ENCODE data around the gene NATD1.

NATD1 gene

GRCh38 chr17:21214015-21214776 lies 39.0 kb downstream of the NATD1 start, which contains the start of gene TMEM11:
Gene TMEM11, minus strand, starts transcription at chr17:21214161. Its CDS starts 9 bp downstream, at chr17:21214152.
- no peak for TF ChIP-seq ZNF274 (IDR thresholded peaks at IDR 0.05; ENCODE audit: low read depth, low read length)
- H3K4me3 ChIP-seq (ENCODE audit: low read length), result peak within 1 kb of the TSS; percentile 96

GRCh38 chr17:21213638-21214014 lies 39.6 kb downstream of the NATD1 start:
- peak overlapping the region; percentile 90 for H3K4me3 ChIP-seq (ENCODE audit: low read length)
- no peak for TF ChIP-seq ZNF274 (IDR thresholded peaks at IDR 0.05; ENCODE audit: low read depth, low read length)

GRCh38 chr17:21212826-21213637 lies 40.2 kb downstream of the NATD1 start:
- H3K4me3 ChIP-seq (ENCODE audit: low read length), result peak overlapping the region; percentile 90
- TF ChIP-seq ZNF274 (IDR thresholded peaks at IDR 0.05; ENCODE audit: low read depth, low read length), result no peak

GRCh38 chr17:21211825-21212479 lies 41.3 kb downstream of the NATD1 start:
- TF ChIP-seq ZNF274 (IDR thresholded peaks at IDR 0.05; ENCODE audit: low read depth, low read length), result no peak
- H3K4me3 ChIP-seq (ENCODE audit: low read length), result no peak overlapping the region; the same call in 1 of the 2 replicates

- H3K4me3 ChIP-seq (ENCODE audit: low read length), result no peak overlapping the region
- no peak for TF ChIP-seq ZNF274 (IDR thresholded peaks at IDR 0.05; ENCODE audit: low read depth, low read length)
Measured at GRCh38 chr17:21210411-21211076, 42.7 kb downstream of the NATD1 start.

GRCh38 chr17:21209511-21210175 lies 43.6 kb downstream of the NATD1 start:
- no peak for TF ChIP-seq ZNF274 (IDR thresholded peaks at IDR 0.05; ENCODE audit: low read depth, low read length)
- no peak overlapping the region for H3K4me3 ChIP-seq (ENCODE audit: low read length)

GRCh38 chr17:21208352-21208751 lies 44.9 kb downstream of the NATD1 start:
- no peak for TF ChIP-seq ZNF274 (IDR thresholded peaks at IDR 0.05; ENCODE audit: low read depth, low read length)
- no peak overlapping the region for H3K4me3 ChIP-seq (ENCODE audit: low read length)

- no peak for TF ChIP-seq ZNF274 (IDR thresholded peaks at IDR 0.05; ENCODE audit: low read depth, low read length)
- no peak overlapping the region for H3K4me3 ChIP-seq (ENCODE audit: low read length)
Measured at GRCh38 chr17:21204935-21205334, 48.3 kb downstream of the NATD1 start.

- no peak for TF ChIP-seq ZNF274 (IDR thresholded peaks at IDR 0.05; ENCODE audit: low read depth, low read length)
- H3K4me3 ChIP-seq (ENCODE audit: low read length), result no peak overlapping the region
Measured at GRCh38 chr17:21202512-21202911, 50.7 kb downstream of the NATD1 start.

GRCh38 chr17:21201874-21202273 lies 51.3 kb downstream of the NATD1 start:
- H3K4me3 ChIP-seq (ENCODE audit: low read length), result no peak overlapping the region
- no peak for TF ChIP-seq ZNF274 (IDR thresholded peaks at IDR 0.05; ENCODE audit: low read depth, low read length)

- no peak overlapping the region for H3K4me3 ChIP-seq (ENCODE audit: low read length)
- no peak for TF ChIP-seq ZNF274 (IDR thresholded peaks at IDR 0.05; ENCODE audit: low read depth, low read length)
Measured at GRCh38 chr17:21201298-21201595, 52.0 kb downstream of the NATD1 start.

GRCh38 chr17:21200590-21201297 lies 52.5 kb downstream of the NATD1 start:
- no peak for TF ChIP-seq ZNF274 (IDR thresholded peaks at IDR 0.05; ENCODE audit: low read depth, low read length)
- no peak overlapping the region for H3K4me3 ChIP-seq (ENCODE audit: low read length)

GRCh38 chr17:21199856-21200255 lies 53.4 kb downstream of the NATD1 start:
- H3K4me3 ChIP-seq (ENCODE audit: low read length), result no peak overlapping the region
- TF ChIP-seq ZNF274 (IDR thresholded peaks at IDR 0.05; ENCODE audit: low read depth, low read length), result no peak

Measured in GM08714 (cell line).